OCI-LY1 (cell line): ENCODE data around the gene AP3B2.

Experiments
- CTCF ChIP-seq: fragments of 200-600 bp; sonication (generic), shearing (Covaris generic); IDR thresholded peaks from 2 replicates; pipeline ENCODE4 v1.5.1; 2017; ENCODE audit warnings: mild to moderate bottlenecking, antibody characterized with exemption, low read length, moderate library complexity, mixed read lengths
- EZH2 ChIP-seq: fragments of 200-600 bp; sonication (generic), shearing (Covaris generic); IDR thresholded peaks from 2 replicates; pipeline ENCODE4 v1.8.0; 2017; ENCODE audit warnings: borderline replicate concordance, mixed run types, mild to moderate bottlenecking, antibody characterized with exemption, low read length, moderate library complexity, mixed read lengths

- TF ChIP-seq CTCF: no peak
- TF ChIP-seq EZH2: no peak
Observed at GRCh38 chr15:82679626-82680199, 30.0 kb downstream of the AP3B2 start.
